GM23338 (cell line): Measurements from ENCODE around the gene HECTD1. TPM values are rescaled to one million over a fixed set of nuclear protein-coding genes. Genes with fewer than 3 reads are reported as not detected.

ENCODE experiments used
- ATAC-seq: fragments of 200-7000 bp; cut with Tn5 transposase; 3 replicates; pipeline ENCODE4 v1.9.1; 2020
- DNase-seq: peaks from one replicate; pipeline ENCODE4 v3.0.0-alpha.2; 2015; ENCODE audit warnings: low spot score
- H2AFZ ChIP-seq: fragments of 200-600 bp; sonication (generic); 2 replicates; pipeline ENCODE4 v1.8.0; 2016; ENCODE audit warnings: antibody characterized with exemption, mild to moderate bottlenecking, moderate library complexity
- H3F3A ChIP-seq: fragments of 200-600 bp; sonication (generic); replicated peaks from 2 replicates; pipeline ENCODE4 v1.8.0; 2017; ENCODE audit warnings: antibody characterized with exemption, mixed run types, low read depth
- H3K27ac ChIP-seq: fragments of 200-600 bp; sonication (generic); 2 replicates; pipeline ENCODE4 v1.6.1; 2016; ENCODE audit warnings: low read depth
- H3K27me3 ChIP-seq: fragments of 200-600 bp; sonication (generic); 2 replicates; pipeline ENCODE4 v1.8.0; 2016; ENCODE audit warnings: mild to moderate bottlenecking, mixed run types, moderate library complexity; ENCODE audit not compliant: insufficient read depth
- H3K36me3 ChIP-seq: fragments of 200-600 bp; sonication (generic); 2 replicates; pipeline ENCODE4 v1.8.0; 2016; ENCODE audit warnings: mild to moderate bottlenecking; ENCODE audit not compliant: insufficient read depth
- H3K4me1 ChIP-seq: fragments of 200-600 bp; sonication (generic); 2 replicates; pipeline ENCODE4 v1.8.0; 2016; ENCODE audit warnings: mild to moderate bottlenecking, moderate library complexity; ENCODE audit not compliant: insufficient read depth
- H3K4me2 ChIP-seq: fragments of 200-600 bp; sonication (generic); 2 replicates; pipeline ENCODE4 v1.7.1; 2017; ENCODE audit warnings: mixed run types
- H3K4me3 ChIP-seq: fragments of 200-600 bp; sonication (generic); 2 replicates; pipeline ENCODE4 v1.6.1; 2016; ENCODE audit warnings: mixed run types
- H3K79me2 ChIP-seq: fragments of 200-600 bp; sonication (generic); replicated peaks from 2 replicates; pipeline ENCODE4 v1.8.0; 2017; ENCODE audit warnings: mild to moderate bottlenecking; ENCODE audit not compliant: insufficient read depth
- H3K9me2 ChIP-seq: fragments of 200-600 bp; sonication (generic); 2 replicates; pipeline ENCODE4 v1.8.0; 2017; ENCODE audit not compliant: insufficient read depth
- H4K20me1 ChIP-seq: fragments of 200-600 bp; sonication (generic); replicated peaks from 2 replicates; pipeline ENCODE4 v1.8.0; 2017; ENCODE audit warnings: mild to moderate bottlenecking; ENCODE audit not compliant: insufficient read depth
- H3K27ac Mint-ChIP-seq: 2 replicates; pipeline ENCODE4 v1.8.0; 2020; ENCODE audit warnings: inconsistent platforms, mild to moderate bottlenecking, moderate library complexity, mixed read lengths
- H3K27me3 Mint-ChIP-seq: 3 replicates; pipeline ENCODE4 v1.8.0; 2022; ENCODE audit warnings: low read depth, mild to moderate bottlenecking, moderate library complexity, mixed read lengths, inconsistent platforms; ENCODE audit not compliant: insufficient read depth, poor library complexity
- H3K36me3 Mint-ChIP-seq: 3 replicates; pipeline ENCODE4 v1.8.0; 2021; ENCODE audit warnings: low read depth, mild to moderate bottlenecking, inconsistent platforms, moderate library complexity, mixed read lengths
- H3K4me1 Mint-ChIP-seq: 3 replicates; pipeline ENCODE4 v1.8.0; 2020; ENCODE audit warnings: mild to moderate bottlenecking, inconsistent platforms, mixed read lengths
- H3K4me3 Mint-ChIP-seq: 3 replicates; pipeline ENCODE4 v1.8.0; 2021; ENCODE audit warnings: moderate library complexity, mild to moderate bottlenecking, inconsistent platforms, mixed read lengths
- H3K9me3 Mint-ChIP-seq: 3 replicates; pipeline ENCODE4 v1.8.0; 2020; ENCODE audit warnings: moderate library complexity, mild to moderate bottlenecking, inconsistent platforms, mixed read lengths
- CREB1 ChIP-seq: fragments of 250-450 bp; sonication (Bioruptor Pico); IDR thresholded peaks from 2 replicates; pipeline ENCODE4 v1.5.0; 2020; ENCODE audit warnings: low read depth, mild to moderate bottlenecking, moderate library complexity
- EZH2phosphoT487 ChIP-seq: fragments of 200-600 bp; sonication (generic); IDR thresholded peaks from one replicate; pipeline ENCODE4 v1.8.1; 2018; ENCODE audit warnings: antibody characterized with exemption; ENCODE audit not compliant: unreplicated experiment
- JUNB ChIP-seq: IDR thresholded peaks from one replicate; pipeline ENCODE4 v1.6.1; 2016; ENCODE audit warnings: antibody characterized with exemption; ENCODE audit not compliant: unreplicated experiment
- NANOG ChIP-seq: IDR thresholded peaks from 2 replicates; pipeline ENCODE4 v1.6.1; 2016; ENCODE audit warnings: antibody characterized with exemption, borderline replicate concordance
- REST ChIP-seq: IDR thresholded peaks from one replicate; pipeline ENCODE4 v1.6.1; 2018; ENCODE audit warnings: antibody characterized with exemption; ENCODE audit not compliant: unreplicated experiment
- STAT1 ChIP-seq: IDR thresholded peaks from one replicate; pipeline ENCODE4 v1.6.1; 2016; ENCODE audit warnings: antibody characterized with exemption; ENCODE audit not compliant: unreplicated experiment
- ZNF114 ChIP-seq: fragments of 250-450 bp; sonication (Bioruptor Pico); IDR thresholded peaks from 2 replicates; pipeline ENCODE4 v1.5.0; 2020; ENCODE audit warnings: mild to moderate bottlenecking, moderate library complexity
- ZNF331 ChIP-seq: fragments of 250-450 bp; sonication (Bioruptor Pico); IDR thresholded peaks from 2 replicates; pipeline ENCODE4 v1.5.0; 2020; ENCODE audit warnings: low read depth, mild to moderate bottlenecking, moderate library complexity
- ZNF462 ChIP-seq: fragments of 250-450 bp; sonication (Bioruptor Pico); IDR thresholded peaks from 2 replicates; pipeline ENCODE4 v1.5.0; 2020; ENCODE audit warnings: mild to moderate bottlenecking, moderate library complexity
- polyA plus RNA-seq: library from polyadenylated mRNA; unstranded; fragments of >200 nt; fragmentation: Nextera tagmentation; extraction: Ambion mirVana; gene quantifications from 2 replicates; pipeline ENCODE4 v1.2.1, GENCODE V29; 2016
- total RNA-seq: library from RNA; depleted of rRNA; stranded (reverse); fragments of >200 nt; shearing (Covaris generic); gene quantifications from 2 replicates; pipeline ENCODE4 v1.2.3, GENCODE V29; 2014
- TF ChIP-seq, protein P1 (sequence below): IDR thresholded peaks from 2 replicates; pipeline ENCODE4 v1.6.1; 2016; ENCODE audit warnings: antibody characterized with exemption

The HECTD1 gene
- total and polyA plus RNA-seq, 2 experiments from 2014 or later = 42.1 to 132 TPM

DNA sequence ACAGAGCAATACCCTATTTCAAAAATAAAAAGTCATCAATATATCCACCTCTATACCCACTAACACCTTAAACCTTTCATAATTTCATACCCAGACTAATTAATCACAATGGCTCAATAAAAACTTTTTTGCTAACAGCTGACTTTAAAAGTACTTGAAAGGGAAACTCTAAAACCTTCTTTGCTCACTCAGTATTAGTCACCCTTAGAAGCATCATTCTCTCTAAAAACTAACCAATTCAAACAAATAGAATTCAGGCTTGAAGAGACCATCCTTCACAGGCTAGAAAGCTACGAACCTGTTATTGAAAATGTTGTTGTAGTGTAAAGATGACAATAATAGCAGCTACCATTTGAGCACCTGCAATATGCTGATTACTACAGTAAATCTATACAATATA lies 37.2 kb downstream of the HECTD1 start:
- no peaks in the 10 kb centered on the region for H3K4me1 ChIP-seq
- Mint-ChIP-seq H3K27me3 (no peaks in the 10 kb centered on the region), H3K4me3 (no peak overlapping the region), H3K27ac (no peak overlapping the region), H3K4me1 (no peaks in the 10 kb centered on the region), H3K9me3 (no peaks in the 10 kb centered on the region), H3K36me3 (peaks cover 73% of the 10 kb centered on the region)
- peaks cover 53% of the 10 kb centered on the region for H3K36me3 ChIP-seq
- no peaks in the 10 kb centered on the region for H3K79me2 ChIP-seq
- H2AFZ ChIP-seq = no peak overlapping the region
- H3K27ac ChIP-seq = no peak overlapping the region
- H3K4me2 ChIP-seq = no peak overlapping the region
- no peaks in the 10 kb centered on the region for H3K9me2 ChIP-seq
- ATAC-seq (no peak), DNase-seq (no peak)
- no peak overlapping the region for H3K4me3 ChIP-seq
- no peak for TF ChIP-seq EZH2phosphoT487
- TF ChIP-seq REST = no peak
- TF ChIP-seq, protein P1, sequence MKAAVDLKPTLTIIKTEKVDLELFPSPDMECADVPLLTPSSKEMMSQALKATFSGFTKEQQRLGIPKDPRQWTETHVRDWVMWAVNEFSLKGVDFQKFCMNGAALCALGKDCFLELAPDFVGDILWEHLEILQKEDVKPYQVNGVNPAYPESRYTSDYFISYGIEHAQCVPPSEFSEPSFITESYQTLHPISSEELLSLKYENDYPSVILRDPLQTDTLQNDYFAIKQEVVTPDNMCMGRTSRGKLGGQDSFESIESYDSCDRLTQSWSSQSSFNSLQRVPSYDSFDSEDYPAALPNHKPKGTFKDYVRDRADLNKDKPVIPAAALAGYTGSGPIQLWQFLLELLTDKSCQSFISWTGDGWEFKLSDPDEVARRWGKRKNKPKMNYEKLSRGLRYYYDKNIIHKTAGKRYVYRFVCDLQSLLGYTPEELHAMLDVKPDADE = no peak
- no peak for TF ChIP-seq NANOG
- no peak for TF ChIP-seq ZNF114 (CRISPR knock-in tag)
- no peak for TF ChIP-seq CREB1 (CRISPR knock-in tag)
- TF ChIP-seq JUNB = no peak
- no peak for TF ChIP-seq ZNF462 (CRISPR knock-in tag)
- TF ChIP-seq ZNF331 (CRISPR knock-in tag) = no peak
- no peak for TF ChIP-seq STAT1
- H3K27me3 ChIP-seq = no peaks in the 10 kb centered on the region
- peaks cover 5% of the 10 kb centered on the region; the same call in 1 of the 2 replicates for H4K20me1 ChIP-seq
- no peaks in the 10 kb centered on the region for H3F3A ChIP-seq
